GM12892 (cell line): ENCODE results near the gene PCBD2.
A peak's percentile ranks its signal among the peaks of the same experiment; 100 is the strongest.
"Not testable (repeated sequence)": the region's sequence is repeated elsewhere in the genome, so short reads cannot be mapped to it uniquely, and the experiment has no call there.

ENCODE experiments used
- DNase-seq: peaks from one replicate; pipeline ENCODE4 v3.0.0; 2011; ENCODE audit not compliant: insufficient read length
- FAIRE-seq: peaks from 2 replicates; lab custom pipeline; 2011; peaks lifted over from hg19 to GRCh38; lab: Jason Lieb, UNC
- POLR2A ChIP-seq: IDR thresholded peaks from 2 replicates; pipeline ENCODE4 v1.6.1; 2011; ENCODE audit warnings: low read depth, low read length, control low read depth
- POLR2AphosphoS5 ChIP-seq: IDR thresholded peaks from 2 replicates; pipeline ENCODE4 v1.6.1; 2011; ENCODE audit warnings: low read depth, low read length, control low read depth
- TAF1 ChIP-seq: IDR thresholded peaks from 2 replicates; pipeline ENCODE4 v1.6.1; 2011; ENCODE audit warnings: low read depth, mild to moderate bottlenecking, control low read depth, low read length, borderline replicate concordance

Gene PCBD2

GRCh38 chr5:134887593-134888159 lies 17.3 kb upstream of the PCBD2 start:
- no peak for FAIRE-seq
- TF ChIP-seq TAF1 (no peak), POLR2AphosphoS5 (no peak), POLR2A (no peak)
- no peak for DNase-seq

- FAIRE-seq (no peak), DNase-seq (no peak)
- TF ChIP-seq POLR2A: no peak
- no peak for TF ChIP-seq TAF1
- no peak for TF ChIP-seq POLR2AphosphoS5
Observed at GRCh38 chr5:134889335-134889734, 15.6 kb upstream of the PCBD2 start.

GRCh38 chr5:134891473-134891872 lies 13.5 kb upstream of the PCBD2 start:
- FAIRE-seq: no peak
- DNase-seq: no peak
- TF ChIP-seq TAF1 (no peak), POLR2AphosphoS5 (no peak), POLR2A (no peak)

- FAIRE-seq (no peak), DNase-seq (no peak)
- TF ChIP-seq POLR2A: no peak
- no peak for TF ChIP-seq TAF1
- TF ChIP-seq POLR2AphosphoS5: no peak
Observed at GRCh38 chr5:134892282-134892681, 12.6 kb upstream of the PCBD2 start.

GRCh38 chr5:134892926-134893325 lies 12.0 kb upstream of the PCBD2 start:
- DNase-seq (no peak), FAIRE-seq (no peak)

GRCh38 chr5:134893748-134894505 lies 11.0 kb upstream of the PCBD2 start:
- DNase-seq (no peak), FAIRE-seq (no peak)
- TF ChIP-seq POLR2A (no peak), POLR2AphosphoS5 (no peak), TAF1 (no peak)

More at GRCh38 chr5:134892926-134893325, 12.0 kb upstream of the PCBD2 start:
- TF ChIP-seq POLR2A: no peak
- TF ChIP-seq POLR2AphosphoS5: no peak
- no peak for TF ChIP-seq TAF1

GRCh38 chr5:134902071-134902801 lies 2.7 kb upstream of the PCBD2 start:
- TF ChIP-seq POLR2AphosphoS5 (peak; percentile 62; the same call in 1 of the 2 replicates), TAF1 (no peak)
- FAIRE-seq (peak; percentile 83), DNase-seq (peak; percentile 31)

GRCh38 chr5:134905246-134905996 lies 490 bp downstream of the PCBD2 start:
- no peak for DNase-seq
- peak; percentile 75 for FAIRE-seq
- no peak for TF ChIP-seq POLR2AphosphoS5
- no peak for TF ChIP-seq TAF1
- TF ChIP-seq POLR2A: no peak; the same call in 1 of the 2 replicates

GRCh38 chr5:134906811-134907210 lies 1.9 kb downstream of the PCBD2 start:
- no peak for DNase-seq
- TF ChIP-seq POLR2AphosphoS5 (no peak), TAF1 (no peak), POLR2A (0 out of 2 replicates have a peak, but pooled peaks have one; percentile 21)
- no peak for FAIRE-seq

GRCh38 chr5:134910752-134911151 lies 5.8 kb downstream of the PCBD2 start:
- not testable (repeated sequence) for DNase-seq, FAIRE-seq
